Nephron progenitor cell (in vitro differentiated cells): Measurements from ENCODE around the gene UBR3.
A peak's percentile ranks its signal among the peaks of the same experiment; 100 is the strongest.

ENCODE experiments used
- DNase-seq: peaks from one replicate; pipeline ENCODE4 v3.0.0; 2021
- H3K27ac Mint-ChIP-seq: 2 replicates; pipeline ENCODE4 v1.8.0; 2021; ENCODE audit warnings: mild to moderate bottlenecking, moderate library complexity, mixed read lengths
- H3K27me3 Mint-ChIP-seq: 2 replicates; pipeline ENCODE4 v1.8.0; 2021; ENCODE audit warnings: mild to moderate bottlenecking, low read depth, mixed read lengths; ENCODE audit not compliant: poor library complexity
- H3K36me3 Mint-ChIP-seq: 2 replicates; pipeline ENCODE4 v1.8.0; 2021; ENCODE audit warnings: low read depth, mixed read lengths
- H3K4me1 Mint-ChIP-seq: 2 replicates; pipeline ENCODE4 v1.8.0; 2021; ENCODE audit warnings: mixed read lengths
- H3K4me3 Mint-ChIP-seq: 2 replicates; pipeline ENCODE4 v1.8.0; 2021; ENCODE audit warnings: mild to moderate bottlenecking, moderate library complexity, mixed read lengths
- H3K9me3 Mint-ChIP-seq: 2 replicates; pipeline ENCODE4 v1.8.0; 2021; ENCODE audit warnings: mild to moderate bottlenecking, moderate library complexity, mixed read lengths
- TF ChIP-seq, protein P1 (sequence below): fragments of 200-600 bp; sonication (generic); IDR thresholded peaks from 2 replicates; pipeline ENCODE4 v1.5.0; 2021; ENCODE audit warnings: antibody characterized with exemption

The UBR3 gene

DNA sequence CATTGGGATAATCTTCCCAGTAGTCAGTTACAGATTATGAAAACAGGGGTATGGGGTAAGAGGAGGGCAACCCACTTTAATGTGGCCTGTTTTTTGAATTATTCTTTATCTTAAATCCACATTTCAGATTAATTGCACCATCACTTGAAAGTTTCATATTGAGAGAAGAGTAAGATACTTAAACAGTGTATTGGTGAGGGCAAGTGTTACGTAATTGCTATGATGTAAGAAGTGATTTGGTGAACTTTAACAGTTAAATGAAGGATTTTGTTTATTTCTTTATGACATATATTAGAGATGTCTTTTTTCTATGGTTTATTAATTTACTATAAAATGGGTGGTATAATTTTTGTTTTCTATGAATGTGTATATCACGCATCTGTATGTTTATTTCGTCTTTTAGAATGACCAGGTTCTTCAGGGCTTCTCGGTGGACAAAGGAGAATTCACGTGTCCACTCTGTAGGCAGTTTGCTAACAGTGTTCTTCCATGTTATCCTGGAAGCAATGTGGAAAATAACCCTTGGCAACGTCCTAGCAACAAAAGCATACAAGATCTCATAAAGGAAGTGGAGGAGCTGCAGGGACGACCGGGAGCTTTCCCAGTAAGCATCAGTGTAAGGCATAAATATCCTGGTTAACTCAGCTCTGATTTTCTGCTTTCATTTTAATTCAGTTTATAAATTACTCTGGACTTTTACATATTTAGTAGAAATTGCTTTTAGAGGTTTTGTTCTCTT is 179.5 kb downstream of the UBR3 start:
- H3K27me3 Mint-ChIP-seq = no peaks in the 10 kb centered on the region
- H3K36me3 Mint-ChIP-seq = peaks cover 39% of the 10 kb centered on the region
- H3K4me1 Mint-ChIP-seq = no peaks in the 10 kb centered on the region
- no peak for DNase-seq
- TF ChIP-seq, protein P1, sequence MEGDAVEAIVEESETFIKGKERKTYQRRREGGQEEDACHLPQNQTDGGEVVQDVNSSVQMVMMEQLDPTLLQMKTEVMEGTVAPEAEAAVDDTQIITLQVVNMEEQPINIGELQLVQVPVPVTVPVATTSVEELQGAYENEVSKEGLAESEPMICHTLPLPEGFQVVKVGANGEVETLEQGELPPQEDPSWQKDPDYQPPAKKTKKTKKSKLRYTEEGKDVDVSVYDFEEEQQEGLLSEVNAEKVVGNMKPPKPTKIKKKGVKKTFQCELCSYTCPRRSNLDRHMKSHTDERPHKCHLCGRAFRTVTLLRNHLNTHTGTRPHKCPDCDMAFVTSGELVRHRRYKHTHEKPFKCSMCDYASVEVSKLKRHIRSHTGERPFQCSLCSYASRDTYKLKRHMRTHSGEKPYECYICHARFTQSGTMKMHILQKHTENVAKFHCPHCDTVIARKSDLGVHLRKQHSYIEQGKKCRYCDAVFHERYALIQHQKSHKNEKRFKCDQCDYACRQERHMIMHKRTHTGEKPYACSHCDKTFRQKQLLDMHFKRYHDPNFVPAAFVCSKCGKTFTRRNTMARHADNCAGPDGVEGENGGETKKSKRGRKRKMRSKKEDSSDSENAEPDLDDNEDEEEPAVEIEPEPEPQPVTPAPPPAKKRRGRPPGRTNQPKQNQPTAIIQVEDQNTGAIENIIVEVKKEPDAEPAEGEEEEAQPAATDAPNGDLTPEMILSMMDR = no peak
- H3K9me3 Mint-ChIP-seq = no peaks in the 10 kb centered on the region
- H3K27ac Mint-ChIP-seq = no peak overlapping the region
- H3K4me3 Mint-ChIP-seq = no peak overlapping the region

DNA sequence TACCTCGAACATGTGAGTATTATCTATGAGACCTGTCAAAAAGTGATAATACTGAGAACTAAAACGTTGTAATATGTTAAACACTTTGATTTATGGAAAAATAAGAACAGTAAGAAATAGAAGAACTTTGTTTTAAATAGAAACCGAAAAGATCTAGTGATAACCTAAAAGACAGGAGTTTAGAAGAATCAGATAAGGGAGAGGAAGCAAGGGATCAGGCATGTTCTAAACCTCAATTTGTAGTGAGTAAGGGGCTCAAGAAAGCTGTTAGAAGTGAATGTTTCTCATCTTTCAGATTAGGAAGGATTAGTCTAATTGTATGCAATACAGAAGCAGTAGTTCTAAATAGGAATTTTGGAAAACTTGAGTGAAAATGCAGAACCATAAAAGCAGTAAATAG is 182.0 kb downstream of the UBR3 start:
- no peak overlapping the region for H3K4me3 Mint-ChIP-seq
- H3K36me3 Mint-ChIP-seq = peaks cover 15% of the 10 kb centered on the region
- TF ChIP-seq, protein P1 = no peak
- H3K9me3 Mint-ChIP-seq = no peaks in the 10 kb centered on the region
- H3K27me3 Mint-ChIP-seq = no peaks in the 10 kb centered on the region
- no peak overlapping the region for H3K27ac Mint-ChIP-seq
- H3K4me1 Mint-ChIP-seq = peaks cover 5% of the 10 kb centered on the region
- no peak for DNase-seq

DNA sequence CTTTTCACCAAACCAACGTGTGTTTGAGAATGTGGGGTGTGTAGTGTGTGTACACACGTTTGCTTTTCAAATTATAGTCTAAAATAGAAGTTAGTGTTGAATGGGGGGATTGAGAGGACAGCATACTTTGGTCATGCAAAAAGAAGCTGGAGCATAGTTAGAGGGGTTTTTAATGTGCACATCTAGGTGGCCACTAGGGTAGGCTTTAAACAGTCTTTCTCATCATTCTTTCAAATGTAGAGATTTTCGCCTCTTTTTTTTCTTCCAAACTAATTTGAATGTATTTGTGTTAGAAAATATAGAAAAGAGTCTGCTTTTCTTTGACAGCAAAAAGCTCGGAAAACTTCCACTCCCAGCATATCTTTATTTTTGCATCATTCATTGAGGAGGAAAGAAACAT is 185.5 kb downstream of the UBR3 start:
- H3K27ac Mint-ChIP-seq = no peak overlapping the region
- peaks cover 5% of the 10 kb centered on the region for H3K4me1 Mint-ChIP-seq
- TF ChIP-seq, protein P1 = peak; percentile 7
- H3K4me3 Mint-ChIP-seq = no peak overlapping the region
- no peaks in the 10 kb centered on the region for H3K9me3 Mint-ChIP-seq
- peaks cover 5% of the 10 kb centered on the region for H3K36me3 Mint-ChIP-seq
- no peak for DNase-seq
- H3K27me3 Mint-ChIP-seq = no peaks in the 10 kb centered on the region

DNA sequence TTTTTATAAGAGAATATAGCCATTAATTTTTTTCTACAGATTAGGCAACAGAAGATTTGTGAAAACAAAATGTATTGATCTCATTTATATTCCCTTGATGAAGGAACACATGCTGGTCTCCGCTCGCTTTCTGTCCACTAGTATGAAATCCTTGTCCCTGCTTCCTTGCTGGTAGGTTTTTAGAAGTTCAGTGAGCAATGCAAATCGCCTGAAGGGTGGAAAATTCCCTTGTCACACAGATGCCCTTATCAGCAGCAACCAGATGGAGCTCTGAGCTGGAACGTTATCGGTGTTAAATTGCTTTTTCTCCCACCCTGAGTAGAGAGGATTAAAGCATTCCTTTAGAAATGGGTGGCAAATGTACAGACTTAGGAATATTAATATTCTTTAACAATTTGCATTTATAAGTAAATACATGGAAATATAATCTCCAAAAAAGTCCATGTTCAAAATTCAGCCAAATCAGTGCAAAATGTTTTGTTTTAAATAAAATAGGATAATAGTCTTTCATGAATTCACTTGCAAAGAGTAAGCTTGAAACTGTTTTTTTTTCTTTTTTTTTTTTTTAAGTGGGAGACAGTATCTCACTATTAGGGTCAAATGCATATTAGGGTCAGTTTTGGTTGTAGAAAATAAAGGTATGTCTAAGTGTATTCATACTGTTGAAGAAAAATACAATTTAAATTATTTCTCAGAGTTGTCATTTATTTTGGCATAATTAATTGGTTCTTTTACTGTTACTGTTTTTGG is 186.7 kb downstream of the UBR3 start:
- Mint-ChIP-seq H3K4me1 (peaks cover 5% of the 10 kb centered on the region), H3K36me3 (peaks cover 5% of the 10 kb centered on the region), H3K4me3 (no peak overlapping the region), H3K27ac (no peak overlapping the region), H3K9me3 (no peaks in the 10 kb centered on the region), H3K27me3 (no peaks in the 10 kb centered on the region)
- DNase-seq = peak; percentile 3
- TF ChIP-seq, protein P1 = no peak

DNA sequence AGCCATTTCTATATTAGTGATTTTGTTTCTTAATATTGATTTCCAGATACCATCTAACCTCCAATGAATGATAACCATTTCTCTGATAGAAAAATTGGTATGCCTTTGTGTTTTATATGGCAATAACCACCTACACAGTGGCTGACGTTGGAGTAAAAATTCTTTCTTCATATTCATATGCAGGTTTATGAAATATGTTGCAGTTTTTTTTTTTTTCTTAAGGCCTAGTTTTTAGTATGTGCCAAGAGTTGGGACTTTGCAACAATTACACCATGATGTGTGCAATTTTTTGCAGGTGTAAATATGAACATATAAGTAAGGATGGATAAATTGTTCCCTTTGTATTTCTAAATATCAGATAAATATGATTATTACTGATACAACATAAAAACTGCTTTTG is 187.5 kb downstream of the UBR3 start:
- TF ChIP-seq, protein P1 = no peak
- Mint-ChIP-seq H3K9me3 (no peaks in the 10 kb centered on the region), H3K4me3 (no peak overlapping the region)

More for the DNA sequence above, 187.5 kb downstream of the UBR3 start:
- DNase-seq = no peak
- Mint-ChIP-seq H3K36me3 (peaks cover 5% of the 10 kb centered on the region), H3K4me1 (peaks cover 5% of the 10 kb centered on the region), H3K27ac (no peak overlapping the region), H3K27me3 (no peaks in the 10 kb centered on the region)
